ENCODE data around the gene LDB2.

LDB2 gene

GRCh38 chr4:16893141-16893651 lies 5.2 kb downstream of the LDB2 start:
- Histone ChIP-seq H3K4me3 (ENCODE audit: low read length, poor library complexity, severe bottlenecking) (peak overlapping the region; percentile 22), H4K20me1 (ENCODE audit: insufficient read depth, low read length, poor library complexity, severe bottlenecking) (no peaks in the 10 kb centered on the region), H3K9me3 (ENCODE audit: insufficient read depth, low read depth, low read length) (no peaks in the 10 kb centered on the region), H3K27me3 (ENCODE audit: insufficient read depth, low read length, poor library complexity, severe bottlenecking) (no peaks in the 10 kb centered on the region), H3K4me2 (ENCODE audit: low read depth, low read length, poor library complexity, severe bottlenecking) (peak overlapping the region; percentile 29), H3K36me3 (ENCODE audit: insufficient read depth, low read length) (no peaks in the 10 kb centered on the region), H3F3A (ENCODE audit: low read depth) (no peaks in the 10 kb centered on the region), H2AFZ (ENCODE audit: low read length) (0 out of 2 replicates have a peak overlapping the region, but pooled peaks have one; percentile 23), H3K9ac (ENCODE audit: low read depth, low read length, poor library complexity, severe bottlenecking) (no peak overlapping the region), H3K79me2 (ENCODE audit: insufficient read depth, low read length) (no peaks in the 10 kb centered on the region), H3K4me1 (ENCODE audit: insufficient read depth, low read length, poor library complexity, severe bottlenecking) (peaks cover 5% of the 10 kb centered on the region), H3K9me2 (replicated peaks; ENCODE audit: low read depth, low read length) (no peaks in the 10 kb centered on the region)
- TF ChIP-seq CTCF (conservative IDR thresholded peaks at IDR 0.05; ENCODE audit: low read length), result no peak
- TF ChIP-seq EZH2phosphoT487 (IDR thresholded peaks at IDR 0.05; ENCODE audit: borderline replicate concordance), result no peak

- peak overlapping the region; percentile 1 for H3K4me2 ChIP-seq (ENCODE audit: low read depth, low read length, poor library complexity, severe bottlenecking)
These were observed 7.8 kb downstream of the LDB2 start for GRCh38 chr4:16890651-16891050.

GRCh38 chr4:16889945-16890344 lies 8.5 kb downstream of the LDB2 start:
- H3K79me2 ChIP-seq (ENCODE audit: insufficient read depth, low read length), result no peaks in the 10 kb centered on the region
- no peak overlapping the region for H3K9ac ChIP-seq (ENCODE audit: low read depth, low read length, poor library complexity, severe bottlenecking)
- H3K4me3 ChIP-seq (ENCODE audit: low read length, poor library complexity, severe bottlenecking), result no peak overlapping the region
- H3K27me3 ChIP-seq (ENCODE audit: insufficient read depth, low read length, poor library complexity, severe bottlenecking), result no peaks in the 10 kb centered on the region
- H3K9me2 ChIP-seq (replicated peaks; ENCODE audit: low read depth, low read length), result no peaks in the 10 kb centered on the region
- H3K4me2 ChIP-seq (ENCODE audit: low read depth, low read length, poor library complexity, severe bottlenecking), result peak overlapping the region; percentile 1
- no peaks in the 10 kb centered on the region for H4K20me1 ChIP-seq (ENCODE audit: insufficient read depth, low read length, poor library complexity, severe bottlenecking)
- no peaks in the 10 kb centered on the region for H3F3A ChIP-seq (ENCODE audit: low read depth)
- no peaks in the 10 kb centered on the region for H3K36me3 ChIP-seq (ENCODE audit: insufficient read depth, low read length)
- H2AFZ ChIP-seq (ENCODE audit: low read length), result no peak overlapping the region
- H3K4me1 ChIP-seq (ENCODE audit: insufficient read depth, low read length, poor library complexity, severe bottlenecking), result peaks cover 5% of the 10 kb centered on the region
- TF ChIP-seq EZH2phosphoT487 (IDR thresholded peaks at IDR 0.05; ENCODE audit: borderline replicate concordance), result no peak
- TF ChIP-seq CTCF (conservative IDR thresholded peaks at IDR 0.05; ENCODE audit: low read length), result no peak
- H3K9me3 ChIP-seq (ENCODE audit: insufficient read depth, low read depth, low read length), result no peaks in the 10 kb centered on the region

More at GRCh38 chr4:16890651-16891050, 7.8 kb downstream of the LDB2 start:
- TF ChIP-seq CTCF (conservative IDR thresholded peaks at IDR 0.05; ENCODE audit: low read length), result no peak
- TF ChIP-seq EZH2phosphoT487 (IDR thresholded peaks at IDR 0.05; ENCODE audit: borderline replicate concordance), result no peak
- Histone ChIP-seq H3K9me2 (replicated peaks; ENCODE audit: low read depth, low read length) (no peaks in the 10 kb centered on the region), H4K20me1 (ENCODE audit: insufficient read depth, low read length, poor library complexity, severe bottlenecking) (no peaks in the 10 kb centered on the region), H3F3A (ENCODE audit: low read depth) (no peaks in the 10 kb centered on the region), H2AFZ (ENCODE audit: low read length) (no peak overlapping the region), H3K9ac (ENCODE audit: low read depth, low read length, poor library complexity, severe bottlenecking) (no peak overlapping the region), H3K4me1 (ENCODE audit: insufficient read depth, low read length, poor library complexity, severe bottlenecking) (peaks cover 5% of the 10 kb centered on the region), H3K9me3 (ENCODE audit: insufficient read depth, low read depth, low read length) (no peaks in the 10 kb centered on the region), H3K27me3 (ENCODE audit: insufficient read depth, low read length, poor library complexity, severe bottlenecking) (no peaks in the 10 kb centered on the region), H3K36me3 (ENCODE audit: insufficient read depth, low read length) (no peaks in the 10 kb centered on the region), H3K79me2 (ENCODE audit: insufficient read depth, low read length) (no peaks in the 10 kb centered on the region), H3K4me3 (ENCODE audit: low read length, poor library complexity, severe bottlenecking) (no peak overlapping the region)

Data from Loucy (cell line).